ENCODE results near the gene AMH. TPM values are rescaled to one million over a fixed set of nuclear protein-coding genes. Genes with fewer than 3 reads are reported as not detected.

AMH gene
- total RNA-seq, 4 donors from 2014 or later, result 1.1 to 3.5 TPM; not detected in 2

DNA sequence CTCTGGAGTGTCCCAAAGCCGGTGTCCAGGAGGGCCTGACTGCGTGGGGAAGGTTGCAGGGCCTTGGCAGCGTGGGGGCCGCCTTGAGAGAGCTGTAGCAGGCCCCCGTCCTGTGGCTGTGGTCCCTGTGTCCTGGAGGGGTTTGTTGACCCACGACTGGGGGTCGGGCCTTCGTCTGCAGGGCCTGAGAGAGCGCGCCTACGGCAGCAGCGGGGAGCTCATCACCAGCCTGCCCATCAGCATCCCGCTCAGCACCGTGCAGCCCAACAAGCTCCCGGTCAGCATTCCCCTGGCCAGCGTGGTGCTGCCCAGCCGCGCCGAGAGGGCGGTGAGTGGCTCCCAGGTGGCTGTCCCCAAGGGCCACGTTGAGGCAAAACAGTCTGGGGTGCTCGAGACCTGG lies 31.5 kb upstream of the AMH start:
- no peak for DNase-seq
- intact Hi-C loops (cut with DNase I; ENCODE audit: low total_unique reads), result no loop called here
- H3K27ac ChIP-seq, result no peak overlapping the region
- H3K4me3 ChIP-seq, result no peak overlapping the region
- H3K36me3 ChIP-seq, result peaks cover 0 to 25% (median 12%) of the 10 kb centered on the region in 4 donors
- TF ChIP-seq POLR2A (IDR thresholded peaks at IDR 0.05) (no peak), POLR2AphosphoS5 (IDR thresholded peaks at IDR 0.05) (no peak), EP300 (IDR thresholded peaks at IDR 0.05; ENCODE audit: low read depth) (no peak)
- TF ChIP-seq, protein P1, sequence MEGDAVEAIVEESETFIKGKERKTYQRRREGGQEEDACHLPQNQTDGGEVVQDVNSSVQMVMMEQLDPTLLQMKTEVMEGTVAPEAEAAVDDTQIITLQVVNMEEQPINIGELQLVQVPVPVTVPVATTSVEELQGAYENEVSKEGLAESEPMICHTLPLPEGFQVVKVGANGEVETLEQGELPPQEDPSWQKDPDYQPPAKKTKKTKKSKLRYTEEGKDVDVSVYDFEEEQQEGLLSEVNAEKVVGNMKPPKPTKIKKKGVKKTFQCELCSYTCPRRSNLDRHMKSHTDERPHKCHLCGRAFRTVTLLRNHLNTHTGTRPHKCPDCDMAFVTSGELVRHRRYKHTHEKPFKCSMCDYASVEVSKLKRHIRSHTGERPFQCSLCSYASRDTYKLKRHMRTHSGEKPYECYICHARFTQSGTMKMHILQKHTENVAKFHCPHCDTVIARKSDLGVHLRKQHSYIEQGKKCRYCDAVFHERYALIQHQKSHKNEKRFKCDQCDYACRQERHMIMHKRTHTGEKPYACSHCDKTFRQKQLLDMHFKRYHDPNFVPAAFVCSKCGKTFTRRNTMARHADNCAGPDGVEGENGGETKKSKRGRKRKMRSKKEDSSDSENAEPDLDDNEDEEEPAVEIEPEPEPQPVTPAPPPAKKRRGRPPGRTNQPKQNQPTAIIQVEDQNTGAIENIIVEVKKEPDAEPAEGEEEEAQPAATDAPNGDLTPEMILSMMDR (IDR thresholded peaks at IDR 0.05), result no peak
- no peaks in the 10 kb centered on the region for H3K27me3 ChIP-seq
- peaks cover 5 to 17% (median 9%) of the 10 kb centered on the region in 4 donors for H3K4me1 ChIP-seq
- H3K9me3 ChIP-seq, result no peaks in the 10 kb centered on the region
- in situ Hi-C loops (cut with MboI; ENCODE audit: low pct_ligation_motif_present in 1 of 4, low pct_unique_long_range_greater_than_20kb in 1 of 4, low sequenced_read_pairs in 3 of 4), result no loop called here
- WGBS, 2 donors (ENCODE audit: low coverage in 1 of 2), result 96% methylated on average over 22 of the region's 22 CpGs; no CpG with 5 or more reads in 1 of the 2 donors

DNA sequence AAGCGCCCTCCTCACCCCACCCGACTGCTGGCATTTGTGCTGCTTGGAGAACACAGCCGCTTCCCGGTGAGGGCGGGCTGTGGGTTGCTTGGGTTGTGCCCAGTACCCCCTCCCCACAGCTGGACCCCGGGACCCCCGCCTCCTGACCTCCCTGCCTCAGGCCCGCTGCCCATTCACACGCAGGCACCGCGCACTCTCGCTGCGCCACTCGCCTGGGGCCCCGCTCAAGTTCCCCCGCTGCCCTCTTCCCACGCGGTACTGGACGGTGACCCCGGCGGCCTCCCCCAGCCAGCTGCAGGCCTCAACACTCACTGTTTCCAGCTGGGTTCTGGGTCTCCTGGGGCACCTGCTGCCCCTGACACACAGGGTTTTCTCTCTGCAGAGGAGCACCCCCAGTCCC lies 29.4 kb upstream of the AMH start:
- DNase-seq, result no peak
- WGBS, 2 donors (ENCODE audit: low coverage in 1 of 2), result 93% methylated on average over 21 of the region's 21 CpGs; no CpG with 5 or more reads in 1 of the 2 donors
- no peaks in the 10 kb centered on the region for H3K27me3 ChIP-seq
- H3K9me3 ChIP-seq, result no peaks in the 10 kb centered on the region
- H3K4me3 ChIP-seq, result no peak overlapping the region
- intact Hi-C loops (cut with DNase I; ENCODE audit: low total_unique reads) (loop anchor here (5.0 kb wide), 1 partner anchor 62 kb away; no protein-coding TSS in a partner anchor), in situ Hi-C loops (cut with MboI; ENCODE audit: low pct_ligation_motif_present in 1 of 4, low pct_unique_long_range_greater_than_20kb in 1 of 4, low sequenced_read_pairs in 3 of 4) (no loop called here)
- H3K36me3 ChIP-seq, result peaks cover 0 to 24% (median 10%) of the 10 kb centered on the region in 4 donors
- no peaks in the 10 kb centered on the region for H3K4me1 ChIP-seq
- TF ChIP-seq, protein P1 (IDR thresholded peaks at IDR 0.05), result no peak
- TF ChIP-seq POLR2A (IDR thresholded peaks at IDR 0.05) (no peak), POLR2AphosphoS5 (IDR thresholded peaks at IDR 0.05) (no peak), EP300 (IDR thresholded peaks at IDR 0.05; ENCODE audit: low read depth) (no peak)
- no peak overlapping the region for H3K27ac ChIP-seq

DNA sequence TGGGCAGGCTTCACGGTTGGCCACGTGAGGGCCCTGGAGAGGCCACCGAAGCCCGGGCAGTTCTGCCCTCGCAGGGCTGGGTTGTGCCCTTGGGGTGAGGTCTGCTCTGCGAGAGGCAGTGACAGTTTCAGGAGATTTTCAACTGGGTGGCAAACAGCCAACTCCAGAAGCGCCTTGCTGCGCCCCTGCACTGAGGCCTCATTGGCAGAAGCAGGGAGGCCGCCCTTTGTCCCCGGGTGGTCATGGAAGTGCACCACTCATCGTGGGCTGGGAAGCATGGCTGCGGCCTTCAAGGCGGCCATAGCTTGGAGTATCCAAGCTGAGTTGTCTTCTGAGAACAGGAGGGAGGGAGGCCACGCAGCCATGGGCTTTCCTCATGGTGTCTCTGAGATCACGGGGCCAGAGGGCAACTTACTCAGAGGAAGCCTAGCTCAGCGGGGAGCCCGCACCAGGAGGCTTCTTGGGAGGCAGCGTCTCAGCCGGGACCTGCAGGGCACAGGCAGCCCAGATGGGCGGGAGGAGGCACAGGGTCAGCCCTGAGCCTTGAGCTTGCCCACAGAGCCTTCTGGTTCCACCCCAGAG lies 27.8 kb upstream of the AMH start:
- Histone ChIP-seq H3K27me3 (no peaks in the 10 kb centered on the region), H3K4me3 (no peak overlapping the region), H3K4me1 (no peaks in the 10 kb centered on the region), H3K9me3 (no peaks in the 10 kb centered on the region), H3K36me3 (peaks cover 0 to 15% (median 4%) of the 10 kb centered on the region in 4 donors), H3K27ac (no peak overlapping the region)
- TF ChIP-seq POLR2AphosphoS5 (IDR thresholded peaks at IDR 0.05), result no peak
- TF ChIP-seq, protein P1 (IDR thresholded peaks at IDR 0.05), result no peak
- DNase-seq, result no peak
- intact Hi-C loops (cut with DNase I; ENCODE audit: low total_unique reads) (loop anchor here (5.0 kb wide), 1 partner anchor 64 kb away; no protein-coding TSS in a partner anchor), in situ Hi-C loops (cut with MboI; ENCODE audit: low pct_ligation_motif_present in 1 of 4, low pct_unique_long_range_greater_than_20kb in 1 of 4, low sequenced_read_pairs in 3 of 4) (no loop called here)
- 87% methylated on average over 10 of the region's 20 CpGs; no CpG with 5 or more reads in 1 of the 2 donors for WGBS, 2 donors (ENCODE audit: low coverage in 1 of 2)

DNA sequence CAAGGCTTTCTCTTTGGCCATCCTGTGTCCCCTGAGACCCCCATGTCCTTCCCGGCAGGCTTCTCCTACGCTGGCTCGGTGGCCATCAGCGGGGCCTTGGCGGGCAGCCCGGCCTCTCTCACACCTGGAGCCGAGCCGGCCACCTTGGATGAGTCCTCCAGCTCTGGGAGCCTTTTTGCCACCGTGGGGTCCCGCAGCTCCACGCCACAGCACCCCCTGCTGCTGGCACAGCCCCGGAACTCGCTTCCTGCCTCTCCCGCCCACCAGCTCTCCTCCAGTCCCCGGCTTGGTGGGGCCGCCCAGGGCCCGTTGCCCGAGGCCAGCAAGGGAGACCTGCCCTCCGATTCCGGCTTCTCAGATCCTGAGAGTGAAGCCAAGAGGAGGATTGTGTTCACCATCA lies 27.2 kb upstream of the AMH start:
- no peaks in the 10 kb centered on the region for H3K4me1 ChIP-seq
- no peak for DNase-seq
- H3K4me3 ChIP-seq, result no peak overlapping the region
- TF ChIP-seq, protein P1 (IDR thresholded peaks at IDR 0.05), result peak in 1 of 5 experiments; percentile 6
- no peak for TF ChIP-seq EP300 (IDR thresholded peaks at IDR 0.05; ENCODE audit: low read depth)
- no peak overlapping the region for H3K27ac ChIP-seq
- 93% methylated on average over 17 of the region's 20 CpGs; no CpG with 5 or more reads in 1 of the 2 donors for WGBS, 2 donors (ENCODE audit: low coverage in 1 of 2)
- intact Hi-C loops (cut with DNase I; ENCODE audit: low total_unique reads) (loop anchor here (5.0 kb wide), 1 partner anchor 65 kb away; no protein-coding TSS in a partner anchor), in situ Hi-C loops (cut with MboI; ENCODE audit: low pct_ligation_motif_present in 1 of 4, low pct_unique_long_range_greater_than_20kb in 1 of 4, low sequenced_read_pairs in 3 of 4) (no loop called here)
- no peaks in the 10 kb centered on the region for H3K9me3 ChIP-seq
- H3K36me3 ChIP-seq, result peaks cover 0 to 16% (median 3%) of the 10 kb centered on the region in 4 donors
- no peaks in the 10 kb centered on the region for H3K27me3 ChIP-seq
